Fibroblast of skin of back (primary cell): ENCODE results near the gene SH3PXD2A.

Source experiments
- DNase-seq: peaks from one replicate; pipeline ENCODE4 v3.0.0-alpha.2; 2013

Gene SH3PXD2A

DNA sequence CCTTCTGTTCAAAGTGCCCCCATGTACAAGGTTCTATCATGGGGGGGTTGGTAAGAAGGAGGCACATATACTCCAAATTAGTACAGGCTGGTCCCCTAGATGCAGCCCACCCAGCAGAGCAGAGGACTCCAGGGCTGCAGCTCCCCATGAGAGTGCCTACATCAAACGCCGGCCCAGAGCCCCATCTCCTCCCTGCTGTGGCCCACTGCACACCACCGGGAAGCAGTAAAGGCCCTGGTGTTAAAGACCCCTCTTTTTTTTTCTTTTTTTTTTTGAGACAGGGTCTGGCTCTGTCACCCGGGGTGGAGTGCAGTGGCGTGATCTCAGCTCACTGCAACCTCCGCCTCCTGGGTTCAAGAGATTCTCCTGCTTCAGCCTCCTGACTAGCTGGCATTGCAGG lies 47.4 kb downstream of the SH3PXD2A start:
- no peak for DNase-seq

DNA sequence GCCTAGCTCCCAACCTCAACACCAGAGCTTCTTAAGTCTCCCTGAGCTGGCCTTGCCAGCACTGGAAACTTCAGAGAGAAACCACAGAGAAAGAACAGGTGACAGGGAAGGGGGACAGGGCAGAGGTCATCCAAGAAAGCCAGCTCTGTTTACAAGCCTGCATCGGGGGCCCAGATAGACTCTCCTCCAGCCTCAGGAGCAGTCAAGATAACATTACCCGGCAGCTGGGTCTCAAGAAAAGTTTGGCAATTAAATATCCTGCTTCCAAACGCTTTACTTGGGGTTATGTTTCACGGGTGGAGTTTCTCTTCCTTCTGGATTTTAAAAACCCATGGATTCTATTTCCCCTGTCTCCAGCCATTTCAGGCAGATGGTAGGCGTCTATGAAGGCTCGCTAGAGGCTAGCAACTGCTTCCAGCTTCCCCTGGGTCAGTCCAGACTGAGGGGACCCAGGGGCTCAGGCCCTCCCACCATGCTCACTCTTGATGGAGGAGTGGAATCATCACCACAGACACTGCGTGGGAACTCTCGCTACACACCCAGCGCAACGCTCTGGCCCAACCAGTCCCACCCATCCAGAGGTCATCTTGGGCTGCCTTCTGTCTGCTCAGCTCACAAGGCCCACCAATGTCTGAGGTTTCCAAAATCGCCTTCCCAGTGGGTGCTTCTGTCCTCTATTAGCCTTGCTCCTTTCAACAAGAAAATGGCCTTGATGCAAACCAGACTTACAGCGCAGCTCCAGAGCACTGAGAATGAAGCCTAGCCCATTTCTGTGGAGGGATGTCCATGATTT lies 48.8 kb downstream of the SH3PXD2A start:
- no peak for DNase-seq

DNA sequence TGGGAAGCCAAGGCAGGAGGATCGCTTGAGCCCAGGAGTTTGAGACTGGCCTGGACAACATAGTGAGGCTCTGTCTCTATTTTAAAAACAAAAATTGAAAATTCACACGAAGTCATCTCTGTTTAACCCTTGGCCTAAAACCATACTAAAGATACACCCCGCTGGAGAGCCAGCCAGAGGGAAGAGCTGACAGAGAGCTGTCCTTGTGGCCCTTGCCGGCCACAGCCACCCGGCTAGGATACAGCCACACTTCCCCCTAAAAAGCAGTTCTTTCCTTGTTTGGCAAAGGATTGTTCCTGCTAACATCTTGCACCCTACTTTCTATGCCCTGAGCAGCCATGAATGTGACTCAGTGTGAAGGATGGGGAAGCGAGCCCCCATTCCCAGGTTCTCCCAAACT lies 49.6 kb downstream of the SH3PXD2A start:
- DNase-seq, result no peak

DNA sequence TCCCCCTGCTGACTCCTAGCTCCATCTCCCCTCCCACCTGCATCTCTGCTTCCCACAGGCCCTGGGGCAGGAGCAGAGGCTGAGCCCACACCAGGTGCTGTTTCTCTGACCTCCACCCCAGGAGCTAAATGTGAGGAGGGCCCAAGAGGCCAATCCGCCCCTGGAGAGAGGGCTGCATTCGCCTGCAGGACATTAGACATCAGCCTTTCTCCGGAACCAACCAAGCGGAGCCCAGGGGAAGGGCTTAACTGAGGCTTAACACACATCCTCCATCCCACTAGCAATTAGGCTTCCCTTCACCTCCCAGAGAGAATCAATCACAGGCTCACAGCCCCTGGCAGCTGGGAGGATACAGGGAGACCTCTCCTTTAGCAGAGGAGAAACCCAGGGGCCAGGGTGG lies 50.5 kb downstream of the SH3PXD2A start:
- DNase-seq, result no peak

DNA sequence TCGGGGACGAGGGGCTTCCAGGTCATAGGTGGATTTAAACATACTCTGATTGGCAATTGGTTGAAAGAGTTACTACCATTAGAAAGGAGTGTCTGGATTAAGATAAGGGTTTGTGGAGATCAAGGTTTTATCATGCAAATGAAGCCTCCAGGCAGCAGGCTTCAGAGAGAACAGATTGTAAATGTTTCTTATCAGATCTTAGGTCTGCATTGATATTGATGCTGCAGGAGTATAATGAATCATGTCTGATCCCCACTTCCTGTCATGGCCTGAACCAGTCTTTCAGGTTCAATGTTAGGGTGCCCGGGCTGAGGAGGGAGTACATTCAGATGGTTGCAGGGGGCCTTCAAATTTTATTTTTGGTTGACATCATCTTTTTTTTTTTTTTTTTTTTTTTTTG lies 51.4 kb downstream of the SH3PXD2A start:
- no peak for DNase-seq

DNA sequence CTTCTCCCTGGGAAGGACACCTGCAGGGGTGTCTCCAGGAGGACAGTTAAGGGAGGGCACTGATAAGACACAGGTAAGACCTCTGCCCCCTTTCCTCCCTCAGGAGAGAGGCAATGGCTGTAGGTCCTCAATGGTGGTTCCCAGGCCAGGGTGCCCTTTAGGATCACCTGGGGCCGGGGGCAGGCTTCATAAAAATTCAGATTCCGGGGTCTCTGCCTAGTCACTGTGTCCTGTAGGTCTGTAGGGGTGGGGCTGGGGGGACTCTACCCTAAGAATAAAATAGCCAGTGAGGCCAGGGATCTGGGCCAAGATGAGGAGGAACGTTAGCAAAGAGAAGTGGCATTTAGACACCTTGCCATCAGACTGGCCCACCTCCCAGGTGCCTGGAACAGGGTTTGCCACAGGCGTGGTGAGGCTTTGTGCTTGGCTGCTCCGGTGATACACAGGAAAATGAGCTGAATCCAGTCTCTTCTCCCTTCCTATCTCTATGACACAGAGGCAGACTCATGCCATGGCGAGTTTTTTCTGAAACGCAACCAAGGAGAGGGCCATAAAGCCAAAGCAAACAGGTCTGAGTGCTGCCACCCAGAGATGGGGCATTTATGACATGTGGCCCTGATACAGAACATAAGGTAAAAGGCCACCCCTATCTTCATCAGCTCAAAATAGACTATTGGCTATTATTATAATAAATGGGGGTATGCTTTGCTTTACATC lies 52.6 kb downstream of the SH3PXD2A start:
- no peak for DNase-seq

DNA sequence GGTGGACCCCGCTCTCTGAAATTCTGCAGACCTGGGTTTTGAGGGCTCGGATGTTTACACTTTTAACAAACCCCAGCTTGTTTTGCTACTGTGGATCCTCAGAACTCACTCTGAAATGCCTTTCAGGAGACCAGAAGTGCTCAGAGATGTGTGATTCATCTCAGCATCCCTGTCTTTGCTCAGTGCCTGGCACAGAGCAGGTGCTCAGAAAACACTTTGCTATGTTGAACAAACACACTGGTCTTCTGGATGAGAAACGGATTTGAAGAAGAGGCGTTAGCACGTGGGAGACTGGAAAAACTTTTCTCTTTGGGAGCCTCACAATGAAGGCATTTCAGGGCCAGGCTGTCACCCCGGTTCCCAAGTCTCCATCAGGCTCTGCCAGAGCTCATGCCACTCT lies 53.3 kb downstream of the SH3PXD2A start:
- DNase-seq, result no peak

DNA sequence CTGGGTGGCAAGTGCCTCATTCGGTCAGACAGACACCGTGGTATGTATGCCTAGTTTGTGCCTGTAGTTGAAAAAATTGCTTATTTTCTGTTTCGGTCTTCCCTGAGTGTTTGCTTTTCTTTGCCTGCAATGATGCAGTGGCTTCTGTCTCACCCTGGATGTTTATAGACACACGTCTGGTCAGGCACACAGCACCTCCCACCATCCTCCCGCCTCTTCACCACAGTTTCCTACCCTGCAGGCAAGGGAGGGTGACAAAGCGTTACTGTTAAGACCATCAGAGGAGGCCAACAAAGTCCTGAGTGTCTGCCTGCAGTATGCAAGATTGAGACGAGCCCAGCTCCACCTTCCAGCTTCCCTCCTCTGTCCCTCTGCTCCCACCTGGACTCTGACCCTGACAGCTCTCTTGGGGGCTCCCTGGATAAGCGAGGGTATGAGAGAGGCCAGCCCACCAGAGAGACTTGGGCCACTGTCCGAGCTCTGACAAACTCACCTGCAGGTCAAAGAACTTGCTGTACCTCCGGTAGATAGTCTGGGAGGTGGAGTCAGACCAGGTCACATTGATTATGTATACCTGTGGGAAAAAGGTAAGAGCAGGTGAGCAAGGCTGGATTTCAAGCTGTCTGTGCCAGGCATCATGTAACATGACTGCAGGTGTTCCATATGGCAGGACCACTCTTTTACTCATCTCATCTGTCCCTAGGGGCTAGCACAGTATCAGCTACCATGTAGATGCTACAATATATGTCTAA lies 54.4 kb downstream of the SH3PXD2A start:
- no peak for DNase-seq

DNA sequence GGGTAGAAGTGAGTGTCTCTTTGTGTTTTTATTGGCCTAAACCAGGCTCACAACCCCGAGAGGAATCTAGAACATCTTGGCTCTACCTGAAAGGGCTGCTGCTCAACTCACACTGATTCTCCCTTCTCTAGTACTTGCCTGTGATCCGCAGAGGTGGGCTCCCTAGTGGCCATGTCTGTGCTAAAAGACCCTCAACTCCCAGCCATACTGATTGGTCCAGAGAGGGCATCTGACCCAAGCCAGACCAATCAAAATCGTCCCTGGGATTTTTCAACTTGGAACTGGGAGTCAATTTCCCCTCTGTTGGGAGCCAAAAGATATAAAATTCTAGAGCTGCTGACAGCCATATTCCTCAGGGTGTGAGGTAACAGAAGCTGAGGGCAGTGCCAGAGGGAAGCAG lies 55.3 kb downstream of the SH3PXD2A start:
- no peak for DNase-seq

DNA sequence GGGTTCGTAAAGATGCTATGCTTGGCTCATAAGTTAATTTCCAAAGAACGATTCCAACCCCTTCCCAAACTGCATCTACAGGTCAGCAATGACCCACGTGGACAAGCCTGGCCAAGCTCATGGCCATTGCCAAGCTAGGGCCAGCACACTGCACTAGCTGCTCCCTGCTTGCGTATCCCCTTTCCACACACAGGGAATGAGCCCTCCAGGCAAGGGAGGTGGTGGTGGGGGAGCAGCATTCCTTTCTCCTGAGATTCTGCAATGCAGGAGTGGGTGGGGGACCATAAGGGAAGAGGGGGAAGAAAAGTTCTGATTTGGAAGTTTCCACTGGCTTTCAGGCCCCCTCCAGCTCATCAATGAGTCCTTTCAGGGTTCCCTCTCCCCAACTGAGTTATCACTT lies 56.0 kb downstream of the SH3PXD2A start:
- no peak for DNase-seq

DNA sequence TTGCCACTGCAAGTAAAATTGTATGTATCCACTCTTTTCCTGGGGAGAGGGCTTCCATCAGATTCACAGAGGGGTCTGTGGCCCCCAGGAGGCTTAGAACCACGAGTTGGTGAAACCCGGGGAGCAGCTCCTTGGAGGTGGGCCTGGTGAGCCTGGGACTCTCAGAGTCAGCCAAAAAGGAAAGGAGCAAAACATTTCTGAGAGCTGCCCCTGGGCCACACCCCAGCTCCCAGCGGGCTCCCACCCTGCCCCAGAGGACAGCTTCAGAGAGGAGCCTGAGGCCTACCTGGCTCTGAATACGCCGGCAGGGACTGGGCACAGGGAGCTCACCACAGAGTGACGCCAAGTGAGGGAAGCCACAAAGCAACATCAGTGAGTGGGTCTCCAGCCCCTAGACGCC lies 56.9 kb downstream of the SH3PXD2A start:
- no peak for DNase-seq

DNA sequence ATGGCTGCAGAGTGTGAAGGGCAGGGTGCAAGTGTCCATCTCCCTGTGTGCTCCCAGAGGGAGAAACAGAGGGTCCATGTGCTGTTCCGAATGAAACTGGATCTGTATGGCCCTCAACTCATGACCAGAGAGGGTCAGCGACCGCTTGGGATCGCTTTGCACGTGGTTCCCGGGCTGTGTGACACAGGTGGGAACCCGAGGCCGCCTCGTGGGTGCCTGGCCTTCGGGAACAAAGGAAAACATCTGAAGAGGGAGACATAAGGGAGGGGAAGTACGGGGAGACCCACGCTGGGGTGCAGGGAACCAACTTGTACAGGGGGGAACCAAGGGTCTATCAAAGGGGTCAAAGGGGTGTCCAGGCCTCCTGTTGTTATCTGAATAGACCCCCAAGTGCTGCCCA lies 57.5 kb downstream of the SH3PXD2A start:
- DNase-seq, result no peak

DNA sequence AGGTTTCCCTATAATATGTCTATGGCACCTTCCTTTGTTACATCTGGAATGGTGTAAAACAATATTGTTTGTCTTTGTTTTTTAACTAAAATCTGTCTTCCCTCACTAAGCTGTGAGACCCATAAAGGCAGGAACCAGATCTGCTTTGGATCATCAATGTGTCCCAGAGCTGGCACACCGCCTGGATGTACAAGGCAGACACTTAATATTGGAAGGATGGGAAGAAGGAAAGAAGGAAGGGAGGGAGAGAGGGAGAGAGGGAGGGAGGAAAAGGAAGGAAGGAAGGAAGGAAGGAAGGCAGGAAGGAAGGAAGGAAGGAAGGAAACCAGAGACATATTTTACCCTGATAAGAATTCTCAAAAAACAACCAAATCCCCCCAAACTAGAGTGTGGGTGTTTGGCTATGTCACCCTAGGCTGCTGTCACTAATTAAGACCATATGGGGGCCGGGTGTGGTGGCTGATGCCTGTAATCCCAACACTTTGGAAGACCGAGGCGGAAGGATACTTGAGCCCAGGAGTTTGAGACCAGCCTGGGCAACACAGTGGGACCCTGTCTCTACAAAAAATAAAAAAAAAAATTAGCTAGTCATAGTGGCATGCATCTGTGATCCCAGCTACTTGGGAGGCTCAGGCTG lies 59.6 kb downstream of the SH3PXD2A start:
- DNase-seq, result no peak

DNA sequence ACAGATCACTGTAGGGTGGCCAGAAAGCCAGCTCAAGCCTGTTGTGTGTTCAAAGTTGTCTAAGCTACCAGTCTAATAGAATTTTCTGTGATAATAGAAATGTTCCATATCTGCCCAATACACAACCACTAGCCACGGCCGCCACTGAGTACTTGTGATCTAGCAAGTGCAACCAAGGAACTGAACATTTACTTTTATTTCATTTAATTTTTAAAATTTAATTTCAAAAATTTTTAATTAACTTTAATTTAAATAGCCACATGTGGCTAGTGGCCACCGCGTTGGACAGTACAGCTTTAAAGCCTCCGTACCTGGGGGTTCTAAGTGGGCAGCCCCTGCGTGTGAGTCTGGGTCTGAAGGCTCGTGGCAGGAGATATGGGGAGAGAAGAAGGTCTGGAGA lies 60.4 kb downstream of the SH3PXD2A start:
- DNase-seq, result no peak

DNA sequence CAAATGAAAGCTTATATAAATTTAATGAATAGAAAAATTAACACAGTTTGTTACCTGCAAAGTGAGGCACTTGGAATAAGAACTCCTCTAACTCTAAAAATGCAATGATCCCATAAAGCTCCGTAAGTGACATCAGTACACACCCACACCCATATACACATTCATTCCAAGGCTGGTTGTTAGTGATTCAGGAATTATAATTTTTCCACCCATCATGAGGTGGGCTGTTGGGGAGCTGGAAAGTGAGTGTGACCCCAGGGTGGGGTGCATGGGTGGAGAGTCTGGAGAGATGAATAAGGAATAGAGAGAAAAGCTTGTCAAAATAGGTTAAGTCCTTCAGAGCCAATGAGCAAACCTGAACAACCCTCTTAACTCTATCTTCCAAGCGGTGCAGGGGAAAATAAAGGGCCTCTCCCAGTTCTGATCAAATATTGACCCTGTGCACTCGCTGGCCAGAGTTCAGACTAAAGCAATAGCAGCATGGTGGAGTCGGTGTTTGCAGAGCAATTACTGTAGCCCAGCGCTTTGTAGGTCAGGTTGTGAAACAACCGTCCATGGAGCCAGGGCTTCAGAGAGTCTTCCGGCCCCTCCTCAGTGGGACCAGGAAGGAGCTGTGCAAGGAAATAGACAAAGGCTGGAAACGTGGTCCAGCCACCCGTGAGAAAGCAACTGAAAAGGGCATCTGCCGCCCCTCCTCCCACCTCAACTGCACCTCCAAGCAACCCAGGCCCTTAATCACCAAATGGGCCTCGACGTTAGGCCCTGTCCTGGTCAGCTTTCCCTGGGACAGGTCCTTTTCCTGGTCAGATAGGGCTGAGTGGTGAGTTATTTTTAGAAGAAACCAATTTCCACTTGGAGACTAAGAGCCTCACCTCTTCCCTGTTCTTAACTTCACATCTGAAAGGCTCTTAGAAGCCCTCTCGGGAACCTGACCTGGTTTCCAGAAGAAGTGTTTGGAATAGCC lies 61.2 kb downstream of the SH3PXD2A start:
- DNase-seq, result no peak

DNA sequence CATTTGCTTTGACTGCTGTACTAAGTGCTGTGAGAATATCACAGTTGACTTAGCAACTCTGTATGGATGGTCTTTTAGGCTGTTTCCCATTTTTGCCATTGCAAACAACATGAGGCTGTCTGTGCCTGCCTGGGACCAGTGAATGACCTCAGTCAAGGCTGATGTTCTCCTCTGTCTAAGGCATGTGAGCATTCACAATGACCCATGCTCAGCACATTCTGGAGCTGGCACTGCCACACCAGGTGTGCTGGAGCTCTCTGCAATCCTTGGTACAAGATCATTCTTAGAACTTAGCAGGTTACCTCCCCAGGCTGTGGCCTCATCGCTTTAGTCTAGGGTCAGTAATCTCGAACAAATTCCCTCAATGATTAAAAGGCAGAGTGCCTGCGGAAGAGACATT lies 61.9 kb downstream of the SH3PXD2A start:
- DNase-seq, result no peak

DNA sequence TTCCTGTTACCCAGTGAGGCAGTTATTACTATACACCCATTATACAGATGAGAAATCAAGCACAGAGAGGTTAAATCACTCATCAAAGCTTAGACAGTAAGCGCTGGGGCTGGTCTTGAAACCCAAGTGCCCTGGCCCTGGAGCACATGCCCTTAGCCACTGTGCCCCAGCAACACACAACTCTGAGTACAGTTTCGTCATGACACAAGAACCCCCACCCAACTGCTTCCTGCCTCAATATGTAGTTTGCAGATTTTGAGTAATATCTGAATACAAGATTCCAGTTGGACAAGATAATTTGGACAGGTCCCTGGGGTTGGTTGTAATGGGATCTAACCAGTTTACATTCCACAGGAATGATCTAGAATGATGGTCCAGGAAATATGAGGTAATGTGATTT lies 62.8 kb downstream of the SH3PXD2A start:
- DNase-seq, result peak; percentile 53

DNA sequence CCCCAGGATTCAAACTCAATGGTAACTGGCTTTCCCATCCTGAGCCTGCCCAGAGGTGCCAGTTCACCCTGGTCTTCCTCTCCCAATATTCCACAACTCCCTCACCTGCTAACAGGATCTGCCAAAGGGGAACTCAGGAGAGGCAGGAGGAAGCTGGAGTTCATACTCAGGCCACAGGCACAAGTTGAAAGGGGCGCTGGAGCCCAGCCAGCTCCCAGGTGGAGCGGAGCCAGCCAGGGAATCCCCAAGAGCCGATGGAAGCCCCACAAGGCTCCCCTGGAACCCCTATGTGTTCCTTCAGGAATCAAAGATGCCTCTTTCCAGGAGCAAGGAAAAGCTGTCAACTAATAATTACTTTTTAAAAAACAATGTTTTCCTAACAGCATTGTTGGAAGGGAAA lies 63.5 kb downstream of the SH3PXD2A start:
- DNase-seq, result no peak

DNA sequence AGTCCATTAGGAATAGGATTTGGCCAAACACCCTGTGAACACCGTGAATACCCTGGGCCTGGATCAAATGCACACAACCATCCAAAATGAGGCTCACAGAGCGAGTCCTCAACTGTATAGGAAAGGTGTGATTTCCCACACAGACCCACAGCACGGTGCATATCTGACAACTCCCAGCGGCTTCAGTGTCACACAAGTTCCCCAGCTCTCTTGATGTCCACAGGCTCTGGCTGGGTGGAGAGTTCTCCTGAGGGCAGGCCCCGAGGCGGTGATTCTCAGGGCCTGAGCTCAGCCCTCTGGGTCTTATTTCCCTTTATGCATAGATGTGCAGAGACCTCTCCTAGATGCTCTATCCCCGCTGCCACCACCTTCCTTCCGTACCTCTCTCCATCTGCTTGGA lies 64.1 kb downstream of the SH3PXD2A start:
- no peak for DNase-seq

DNA sequence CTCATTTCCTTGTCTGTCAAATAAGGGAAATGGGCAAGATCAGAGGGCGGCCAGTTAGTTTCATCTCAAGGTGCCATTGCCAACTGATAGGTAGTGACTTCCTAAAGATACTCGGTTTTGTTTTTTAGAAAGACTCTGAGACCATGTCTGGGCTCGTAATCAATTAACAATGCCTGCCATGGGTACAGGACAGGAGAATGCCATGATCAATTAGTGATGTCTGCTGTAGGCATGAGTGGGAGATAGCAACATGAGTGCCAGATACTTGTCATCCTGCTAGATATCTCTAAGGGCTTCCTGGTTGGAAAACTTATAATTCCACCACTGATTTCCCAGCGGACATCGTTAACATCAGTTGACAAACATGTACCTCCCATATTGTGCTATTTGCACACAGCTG lies 64.8 kb downstream of the SH3PXD2A start:
- no peak for DNase-seq

DNA sequence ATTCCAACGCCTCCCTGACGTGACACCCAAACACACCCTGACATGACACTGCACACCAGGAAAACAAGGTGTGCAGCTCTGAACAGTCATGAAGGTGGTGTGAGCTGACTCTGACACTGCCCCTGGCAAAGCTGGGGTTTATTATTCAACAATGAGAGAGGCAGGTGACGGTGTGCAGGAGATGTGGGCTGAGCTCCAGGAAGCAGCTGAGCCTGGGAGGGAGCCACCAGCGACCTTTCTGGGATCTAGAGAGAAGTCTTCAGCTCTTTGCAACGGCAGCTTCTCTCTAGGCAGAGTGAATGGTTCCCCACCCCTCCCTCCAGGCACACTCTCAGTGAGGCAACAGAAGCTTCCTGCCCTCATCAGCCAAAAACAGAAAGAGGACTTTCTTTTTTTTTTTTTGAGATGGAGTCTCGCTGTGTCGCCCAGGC lies 65.6 kb downstream of the SH3PXD2A start:
- DNase-seq, result no peak

DNA sequence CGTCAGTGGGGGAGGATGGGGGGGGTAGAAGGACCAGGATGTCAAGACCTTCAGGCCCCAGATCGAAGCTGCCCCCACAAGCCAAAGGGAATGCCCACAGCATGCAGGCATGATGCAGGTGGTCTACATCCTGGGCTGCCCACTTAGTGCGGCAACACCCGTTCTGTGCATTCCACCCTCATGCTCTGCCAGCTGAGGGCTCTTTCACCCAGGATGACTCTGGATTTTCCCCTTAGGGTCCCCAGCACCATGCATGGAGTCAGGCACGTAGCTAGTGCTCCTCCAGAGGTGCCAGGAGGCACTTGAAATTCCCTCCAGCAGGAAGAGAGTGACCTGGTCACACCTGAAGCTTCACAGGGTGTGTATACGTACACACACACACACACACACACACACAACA lies 66.2 kb downstream of the SH3PXD2A start:
- DNase-seq, result no peak
